Measurements from ENCODE around the gene ITGB7. TPM values are rescaled to one million over a fixed set of nuclear protein-coding genes. Genes with fewer than 3 reads are reported as not detected.

ITGB7 gene
- total RNA-seq, 1 experiment from 2014 or later = 1.9 TPM

DNA sequence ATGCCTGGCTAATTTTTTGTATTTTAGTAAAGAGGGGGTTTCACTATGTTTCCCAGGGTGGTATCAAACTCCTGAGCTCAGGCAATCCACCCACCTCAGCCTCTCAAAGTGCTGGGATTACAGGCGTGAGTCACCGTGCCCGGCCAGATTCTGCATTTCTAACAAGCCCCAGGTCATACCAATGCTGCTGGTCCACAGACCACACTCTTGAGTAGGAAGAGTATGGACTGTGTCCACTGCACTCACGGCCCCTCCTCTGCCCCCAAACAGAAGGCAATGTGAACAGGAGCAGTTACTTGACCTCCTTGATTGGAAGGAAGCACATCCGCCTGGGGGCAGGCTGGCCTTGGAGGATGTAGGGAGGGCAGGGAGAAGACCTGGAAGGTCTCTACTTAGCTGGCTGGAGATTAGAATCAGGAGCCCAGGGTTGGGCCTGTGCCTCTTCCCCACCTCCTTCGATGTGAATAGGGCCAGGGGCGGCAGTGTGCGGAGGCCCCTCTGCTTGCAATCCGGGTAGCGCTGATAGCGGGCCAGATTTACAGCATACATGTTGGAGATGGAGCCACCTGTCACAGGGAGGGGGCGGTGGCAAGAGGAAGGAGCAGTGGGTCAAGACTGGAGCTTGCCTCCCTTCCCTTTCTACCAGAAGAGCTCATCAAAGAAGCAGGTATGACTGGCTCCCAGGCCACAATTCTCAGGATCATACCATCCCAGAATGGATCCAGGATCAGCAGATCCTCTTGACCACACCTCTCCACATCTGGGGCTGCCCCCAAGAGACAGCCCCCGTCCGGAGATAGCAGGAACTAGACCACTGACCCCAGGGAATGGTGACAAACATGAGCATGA is 36.0 kb downstream of the ITGB7 start:
- no peak for DNase-seq

DNA sequence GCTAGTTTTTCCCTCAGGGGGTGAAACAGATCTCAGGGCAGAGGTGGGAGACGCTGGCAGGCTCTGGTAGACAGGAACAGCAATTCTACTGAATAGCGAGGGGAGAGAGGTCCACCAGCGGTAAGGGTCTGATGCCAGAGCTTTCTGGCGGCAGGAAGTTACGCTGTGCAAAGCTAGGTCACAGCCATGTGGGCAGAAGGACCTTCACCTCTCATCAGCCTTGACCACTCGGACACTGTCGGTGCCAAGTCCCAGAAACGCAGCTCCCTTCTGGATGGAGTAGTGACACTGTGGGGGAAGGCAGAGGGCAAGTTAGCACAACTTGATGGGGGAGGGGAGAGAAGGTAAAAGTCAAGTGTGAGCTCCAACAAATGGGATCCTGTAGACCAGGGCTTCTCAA is 36.8 kb downstream of the ITGB7 start:
- DNase-seq (no peak), ATAC-seq (no peak)
- H3K79me2 ChIP-seq (ENCODE audit: low read length) = no peaks in the 10 kb centered on the region
- H3F3A ChIP-seq (ENCODE audit: low read length, unreplicated experiment) = peaks cover under 1% of the 10 kb centered on the region
- CTCF ChIA-PET = no interaction called here
- H3K4me2 ChIP-seq (ENCODE audit: low read length) = no peak overlapping the region
- POLR2A ChIA-PET (ENCODE audit: unreplicated experiment) = no interaction called here
- H3K27me3 ChIP-seq (ENCODE audit: low read length) = no peaks in the 10 kb centered on the region
- no peaks in the 10 kb centered on the region for H3K9me3 ChIP-seq (ENCODE audit: low read length)
- H3K36me3 ChIP-seq (ENCODE audit: low read depth, low read length) = no peaks in the 10 kb centered on the region
- H3K4me3 ChIP-seq (ENCODE audit: low read length) = no peak overlapping the region
- H3K9me2 ChIP-seq (replicated peaks; ENCODE audit: low read length) = no peaks in the 10 kb centered on the region
- intact Hi-C loops (cut with micrococcal nuclease) = loop anchor here (10.0 kb wide), 1 partner anchor 105 kb away; no protein-coding TSS in a partner anchor
- no peaks in the 10 kb centered on the region for H4K20me1 ChIP-seq (ENCODE audit: low read length)
- TF ChIP-seq EZH2phosphoT487 (IDR thresholded peaks at IDR 0.05; ENCODE audit: borderline replicate concordance, low read length) = no peak
- TF ChIP-seq, protein P1, sequence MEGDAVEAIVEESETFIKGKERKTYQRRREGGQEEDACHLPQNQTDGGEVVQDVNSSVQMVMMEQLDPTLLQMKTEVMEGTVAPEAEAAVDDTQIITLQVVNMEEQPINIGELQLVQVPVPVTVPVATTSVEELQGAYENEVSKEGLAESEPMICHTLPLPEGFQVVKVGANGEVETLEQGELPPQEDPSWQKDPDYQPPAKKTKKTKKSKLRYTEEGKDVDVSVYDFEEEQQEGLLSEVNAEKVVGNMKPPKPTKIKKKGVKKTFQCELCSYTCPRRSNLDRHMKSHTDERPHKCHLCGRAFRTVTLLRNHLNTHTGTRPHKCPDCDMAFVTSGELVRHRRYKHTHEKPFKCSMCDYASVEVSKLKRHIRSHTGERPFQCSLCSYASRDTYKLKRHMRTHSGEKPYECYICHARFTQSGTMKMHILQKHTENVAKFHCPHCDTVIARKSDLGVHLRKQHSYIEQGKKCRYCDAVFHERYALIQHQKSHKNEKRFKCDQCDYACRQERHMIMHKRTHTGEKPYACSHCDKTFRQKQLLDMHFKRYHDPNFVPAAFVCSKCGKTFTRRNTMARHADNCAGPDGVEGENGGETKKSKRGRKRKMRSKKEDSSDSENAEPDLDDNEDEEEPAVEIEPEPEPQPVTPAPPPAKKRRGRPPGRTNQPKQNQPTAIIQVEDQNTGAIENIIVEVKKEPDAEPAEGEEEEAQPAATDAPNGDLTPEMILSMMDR (conservative IDR thresholded peaks at IDR 0.05; ENCODE audit: low read depth, low read length) = no peak
- TF ChIP-seq EZH2 (IDR thresholded peaks at IDR 0.05; ENCODE audit: low read length, unreplicated experiment) = no peak
- H2AFZ ChIP-seq (ENCODE audit: low read length) = no peak overlapping the region
- no peak overlapping the region for H3K27ac ChIP-seq (ENCODE audit: low read length)
- no peak overlapping the region for H3K9ac ChIP-seq (ENCODE audit: low read length)
- BruUV-seq (replicated peaks) = no TSS peak
- H3K4me1 ChIP-seq (ENCODE audit: insufficient read depth, low read length) = peaks cover 45% of the 10 kb centered on the region

More for the DNA sequence above, 36.0 kb downstream of the ITGB7 start:
- no peaks in the 10 kb centered on the region for H3K9me3 ChIP-seq (ENCODE audit: low read length)
- TF ChIP-seq EZH2 (IDR thresholded peaks at IDR 0.05; ENCODE audit: low read length, unreplicated experiment) (no peak), EZH2phosphoT487 (IDR thresholded peaks at IDR 0.05; ENCODE audit: borderline replicate concordance, low read length) (no peak)
- TF ChIP-seq, protein P1 (conservative IDR thresholded peaks at IDR 0.05; ENCODE audit: low read depth, low read length) = no peak
- H4K20me1 ChIP-seq (ENCODE audit: low read length) = no peaks in the 10 kb centered on the region
- H2AFZ ChIP-seq (ENCODE audit: low read length) = no peak overlapping the region
- no peaks in the 10 kb centered on the region for H3K9me2 ChIP-seq (replicated peaks; ENCODE audit: low read length)
- H3F3A ChIP-seq (ENCODE audit: low read length, unreplicated experiment) = peaks cover 7% of the 10 kb centered on the region
- H3K9ac ChIP-seq (ENCODE audit: low read length) = no peak overlapping the region
- no peak for ATAC-seq
- H3K4me1 ChIP-seq (ENCODE audit: insufficient read depth, low read length) = peaks cover 52% of the 10 kb centered on the region
- POLR2A ChIA-PET (ENCODE audit: unreplicated experiment) = interaction anchor here (0.5 kb wide), 1 partner anchor 128 kb away, joined by 3 read pairs; no protein-coding TSS in a partner anchor
- no peaks in the 10 kb centered on the region for H3K27me3 ChIP-seq (ENCODE audit: low read length)
- H3K27ac ChIP-seq (ENCODE audit: low read length) = no peak overlapping the region
- no peaks in the 10 kb centered on the region for H3K36me3 ChIP-seq (ENCODE audit: low read depth, low read length)
- no TSS peak for BruUV-seq (replicated peaks)
- H3K4me2 ChIP-seq (ENCODE audit: low read length) = no peak overlapping the region
- H3K4me3 ChIP-seq (ENCODE audit: low read length) = no peak overlapping the region
- intact Hi-C loops (cut with micrococcal nuclease) = loop anchor here (10.0 kb wide), 1 partner anchor 106 kb away; no protein-coding TSS in a partner anchor
- H3K79me2 ChIP-seq (ENCODE audit: low read length) = no peaks in the 10 kb centered on the region
- CTCF ChIA-PET = no interaction called here

DNA sequence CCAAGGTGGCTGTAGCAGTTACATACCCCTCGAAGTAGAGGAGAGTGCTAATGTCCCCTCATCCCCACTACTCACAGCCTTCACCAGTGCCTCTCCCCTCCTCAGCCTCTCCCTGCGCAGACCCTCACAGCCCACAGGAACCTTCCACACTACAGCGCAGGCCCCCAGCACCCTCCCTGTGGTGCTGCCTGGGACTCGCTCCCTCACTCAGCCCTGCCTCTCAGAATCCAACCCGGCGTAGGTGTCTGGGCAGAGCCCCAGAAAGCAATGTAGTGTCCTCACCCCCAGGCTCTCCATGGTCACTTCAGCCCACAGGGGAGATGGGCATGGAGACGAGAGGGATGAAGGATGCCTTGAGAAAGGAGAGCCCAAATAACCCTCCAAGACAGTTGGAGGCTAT is 37.4 kb downstream of the ITGB7 start:
- Histone ChIP-seq H3F3A (ENCODE audit: low read length, unreplicated experiment) (no peaks in the 10 kb centered on the region), H3K9ac (ENCODE audit: low read length) (no peak overlapping the region), H2AFZ (ENCODE audit: low read length) (no peak overlapping the region), H3K4me2 (ENCODE audit: low read length) (no peak overlapping the region), H4K20me1 (ENCODE audit: low read length) (no peaks in the 10 kb centered on the region), H3K9me3 (ENCODE audit: low read length) (no peaks in the 10 kb centered on the region), H3K36me3 (ENCODE audit: low read depth, low read length) (no peaks in the 10 kb centered on the region), H3K27me3 (ENCODE audit: low read length) (no peaks in the 10 kb centered on the region), H3K79me2 (ENCODE audit: low read length) (no peaks in the 10 kb centered on the region), H3K27ac (ENCODE audit: low read length) (no peak overlapping the region), H3K4me3 (ENCODE audit: low read length) (no peak overlapping the region), H3K4me1 (ENCODE audit: insufficient read depth, low read length) (peaks cover 40% of the 10 kb centered on the region), H3K9me2 (replicated peaks; ENCODE audit: low read length) (no peaks in the 10 kb centered on the region)
- no TSS peak for BruUV-seq (replicated peaks)
- POLR2A ChIA-PET (ENCODE audit: unreplicated experiment) = no interaction called here
- DNase-seq = no peak
- CTCF ChIA-PET = no interaction called here
- intact Hi-C loops (cut with micrococcal nuclease) = loop anchor here (10.0 kb wide), 1 partner anchor 105 kb away; no protein-coding TSS in a partner anchor
- TF ChIP-seq EZH2 (IDR thresholded peaks at IDR 0.05; ENCODE audit: low read length, unreplicated experiment) (no peak), EZH2phosphoT487 (IDR thresholded peaks at IDR 0.05; ENCODE audit: borderline replicate concordance, low read length) (no peak)
- TF ChIP-seq, protein P1 (conservative IDR thresholded peaks at IDR 0.05; ENCODE audit: low read depth, low read length) = no peak
- ATAC-seq = no peak
